Left cardiac atrium (tissue), 4 donors: ENCODE measurements around the gene TMEM94. TPM values are rescaled to one million over a fixed set of nuclear protein-coding genes. Genes with fewer than 3 reads are reported as not detected.
"Not testable (repeated sequence)": the region's sequence is repeated elsewhere in the genome, so short reads cannot be mapped to it uniquely, and the experiment has no call there.

Experiments
- ATAC-seq, 2 donors: fragments of 200-7000 bp; cut with Tn5 transposase; one replicate each; pipeline ENCODE4 v1.9.1; 2020; ENCODE audit warnings: mild to moderate bottlenecking in 2 of 2, moderate library complexity in 2 of 2
- DNase-seq: peaks from one replicate; pipeline ENCODE4 v3.0.0-alpha.2; 2020
- intact Hi-C, 2 donors: fragments of 100-400 bp; cut with DNase I; formaldehyde crosslinking; loops; one replicate each; pipeline versions ENCODE4 v1.14.1 to v1.15.1; 2022 to 2023
- total RNA-seq, 2 donors: library from RNA; stranded (reverse); fragmentation: NEBNext Ultra II Directional; extraction: Animal tissue kit (Norgen Biotek cat#: 25700); gene quantifications; one replicate each; pipeline ENCODE4 v1.2.1, GENCODE V29; 2021
- donor health status: DM: no; HTN: yes; CAD: no.
- donor health status: DM: no; HTN: yes; CAD: no; lungs with severe emphysema.
- donor health status: DM: yes; HTN: yes; CAD: no.
- donor health status: Dilated cardiomyopathy.

The TMEM94 gene
- total RNA-seq, 2 donors from 2014 or later = 46.0 to 47.2 TPM

GRCh38 chr17:75471207-75471606 is 14.8 kb downstream of the TMEM94 start:
- ATAC-seq (no peak), DNase-seq (no peak)
- intact Hi-C loops = no loop called here

- DNase-seq (no peak), ATAC-seq (no peak)
- intact Hi-C loops = no loop called here
Observed at GRCh38 chr17:75472119-75472518, 15.7 kb downstream of the TMEM94 start.

DNA sequence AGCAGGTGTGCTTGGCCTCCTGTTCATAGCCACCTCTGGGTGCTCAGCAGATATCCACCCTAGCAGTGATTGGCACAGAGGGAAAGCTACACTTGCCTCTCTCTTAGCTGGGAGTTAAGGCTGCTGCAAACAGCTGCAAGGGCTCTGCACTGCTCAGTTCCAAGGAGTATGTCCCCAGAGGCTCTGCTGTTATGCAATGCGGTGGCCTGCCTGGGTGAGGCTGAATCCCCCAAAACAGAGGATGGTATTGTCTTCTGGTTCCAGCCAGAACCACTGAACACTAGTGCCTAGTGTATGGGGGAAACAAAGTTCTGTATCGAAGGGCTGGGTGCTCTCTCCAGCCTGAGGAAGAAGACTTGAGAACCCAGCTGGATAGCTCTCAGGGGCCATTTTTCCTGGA is 16.8 kb downstream of the TMEM94 start:
- intact Hi-C loops = no loop called here
- DNase-seq (no peak), ATAC-seq (peak; percentile 15 to 27)

- intact Hi-C loops = no loop called here
- ATAC-seq = no peak
Observed at GRCh38 chr17:75474736-75475135, 18.3 kb downstream of the TMEM94 start.

DNA sequence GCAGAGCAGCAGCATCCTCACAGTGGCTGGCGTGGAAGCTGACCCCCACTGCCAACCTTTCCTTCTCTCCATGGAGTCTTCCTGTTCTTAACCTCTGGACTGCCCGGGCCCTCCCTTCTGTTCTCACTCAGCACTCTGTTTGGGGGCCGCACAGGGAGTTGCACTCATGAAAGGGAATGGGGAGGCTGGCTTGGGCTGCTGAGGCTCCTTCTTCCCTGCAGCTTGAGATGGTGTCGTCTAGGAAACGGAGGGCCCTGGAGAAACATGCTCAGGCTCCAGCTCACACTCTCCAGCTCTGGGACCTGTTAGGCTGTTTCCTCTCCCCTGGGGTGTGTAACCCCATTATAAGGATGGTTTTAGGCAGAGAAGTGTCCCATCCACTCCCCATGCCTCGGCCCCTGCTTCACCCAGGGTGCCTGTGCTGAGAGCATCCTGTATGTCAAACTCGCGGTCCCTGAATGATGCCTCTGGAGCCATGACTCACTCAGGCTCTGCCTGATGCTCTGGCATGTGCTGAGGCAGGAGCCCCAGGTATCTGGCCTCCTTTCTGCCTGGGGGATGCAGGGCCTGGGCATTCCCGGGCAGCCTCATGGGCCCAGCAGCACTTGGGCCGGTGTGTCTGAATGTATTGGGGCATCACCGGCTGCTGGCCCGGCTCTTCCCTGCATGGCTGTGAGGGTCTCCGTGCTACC is 18.9 kb downstream of the TMEM94 start:
- intact Hi-C loops = no loop called here
- peak in 1 of 2 donors; percentile 2 for ATAC-seq

More at GRCh38 chr17:75474736-75475135, 18.3 kb downstream of the TMEM94 start:
- no peak for DNase-seq

GRCh38 chr17:75475851-75476250 is 19.4 kb downstream of the TMEM94 start:
- DNase-seq (peak; percentile 48), ATAC-seq (peak; percentile 75 to 84)
- intact Hi-C loops = no loop called here

More for the DNA sequence above, 18.9 kb downstream of the TMEM94 start:
- DNase-seq = no peak

GRCh38 chr17:75476271-75476671 is 19.8 kb downstream of the TMEM94 start:
- DNase-seq (no peak), ATAC-seq (peak; percentile 78 to 83)
- intact Hi-C loops = no loop called here

GRCh38 chr17:75476752-75477489 is 20.5 kb downstream of the TMEM94 start:
- intact Hi-C loops = no loop called here
- DNase-seq (no peak), ATAC-seq (peak in 1 of 2 donors; percentile 29)

GRCh38 chr17:75477490-75477862 is 21.0 kb downstream of the TMEM94 start:
- intact Hi-C loops, ATAC-seq, DNase-seq: not testable (repeated sequence)

DNA sequence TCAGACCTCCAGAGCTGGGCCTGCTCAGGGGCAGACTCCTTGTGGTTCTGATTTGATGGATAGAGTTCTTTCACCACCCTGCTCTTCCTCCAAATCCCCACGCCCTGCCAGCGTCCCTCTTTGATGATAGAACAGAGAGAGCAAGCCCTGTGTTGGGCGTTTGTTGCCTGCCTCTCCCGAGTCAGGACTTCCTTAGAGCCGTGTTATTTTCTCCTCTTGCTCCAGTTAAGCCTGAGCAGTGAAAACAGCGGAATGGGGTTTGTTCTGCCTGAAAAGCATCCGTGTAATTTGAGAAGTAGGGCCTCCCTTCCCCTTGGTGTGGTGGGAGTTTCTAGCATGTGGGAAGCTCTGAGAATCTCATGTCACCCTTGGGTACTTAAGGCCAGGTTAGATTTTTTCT is 22.1 kb downstream of the TMEM94 start:
- intact Hi-C loops = no loop called here

GRCh38 chr17:75480281-75480680 is 23.8 kb downstream of the TMEM94 start:
- ATAC-seq (no peak), DNase-seq (no peak)
- intact Hi-C loops = loop anchor here in 1 of 2 donors (10.0 kb wide), 1 partner anchor 45 kb away; no protein-coding TSS in a partner anchor

More for the DNA sequence above, 22.1 kb downstream of the TMEM94 start:
- no peak for DNase-seq
- no peak for ATAC-seq

- no peak for ATAC-seq
- intact Hi-C loops = loop anchor here in 1 of 2 donors (10.0 kb wide), 1 partner anchor 47 kb away; no protein-coding TSS in a partner anchor
- DNase-seq = peak; percentile 23
Observed at GRCh38 chr17:75481194-75482068, 25.0 kb downstream of the TMEM94 start.

DNA sequence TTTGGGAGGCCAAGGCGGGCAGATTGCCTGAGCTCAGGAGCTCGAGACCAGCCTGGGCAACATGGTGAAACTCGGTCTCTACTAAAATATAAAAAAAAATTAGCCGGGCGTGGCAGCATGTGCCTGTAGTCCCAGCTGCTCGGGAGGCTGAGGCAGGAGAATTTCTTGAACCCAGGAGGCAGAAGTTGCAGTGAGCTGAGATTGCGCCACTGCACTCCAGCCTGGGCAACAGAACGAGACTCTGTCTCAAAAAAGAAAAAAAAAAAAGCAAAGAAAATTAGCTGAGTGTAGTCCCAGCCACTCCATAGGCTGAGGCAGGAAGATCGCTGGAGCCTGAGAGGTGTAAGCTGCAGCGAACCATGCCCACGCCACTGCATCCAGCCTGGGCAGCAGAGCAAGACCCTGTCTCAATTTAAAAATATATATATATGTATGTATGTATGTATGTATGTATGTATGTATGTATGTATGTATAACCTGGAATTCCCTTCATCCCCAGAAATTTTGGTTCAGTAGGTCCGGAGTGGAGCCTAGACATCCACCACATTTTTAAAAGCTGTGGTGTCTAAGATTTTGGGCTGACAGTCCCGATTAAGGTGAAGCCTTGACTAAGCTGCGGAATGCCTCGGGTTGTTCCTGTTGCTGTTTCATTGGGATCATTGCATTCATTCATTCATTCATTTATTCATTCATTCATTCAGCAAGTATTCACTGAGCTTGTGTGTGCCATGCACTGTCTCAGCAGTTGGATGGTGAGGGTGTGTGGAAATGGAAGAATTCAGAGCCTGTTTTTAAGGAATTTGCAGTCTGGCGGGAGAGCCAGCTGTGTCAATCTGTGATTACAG is 25.9 kb downstream of the TMEM94 start:
- DNase-seq = peak; percentile 9
- intact Hi-C loops = loop anchor here in 1 of 2 donors (10.0 kb wide), 1 partner anchor 48 kb away; no protein-coding TSS in a partner anchor
- ATAC-seq = no peak

GRCh38 chr17:75485688-75486087 is 29.3 kb downstream of the TMEM94 start:
- DNase-seq = peak; percentile 40
- intact Hi-C loops = loop anchor here in 1 of 2 donors (10.0 kb wide), 1 partner anchor 51 kb away; no protein-coding TSS in a partner anchor

DNA sequence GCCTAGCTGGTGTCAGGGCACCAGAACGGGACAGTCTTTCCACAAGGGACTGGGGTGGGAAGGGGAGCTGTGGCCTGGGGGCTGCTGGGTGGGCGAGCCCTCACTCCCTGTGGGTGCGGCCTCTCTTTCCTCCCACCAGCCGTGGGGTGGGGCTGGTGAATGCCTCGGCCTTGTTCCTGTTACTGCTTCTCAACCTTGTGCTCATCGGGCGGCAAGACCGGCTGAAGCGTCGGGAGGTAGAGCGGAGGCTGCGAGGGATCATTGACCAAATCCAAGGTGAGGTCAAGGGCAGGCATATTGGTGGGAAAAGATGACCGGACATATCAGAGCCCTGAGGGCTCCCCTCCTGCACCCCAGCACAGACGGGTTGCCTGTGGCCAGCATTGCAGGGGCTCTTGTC is 29.7 kb downstream of the TMEM94 start:
- no peak for ATAC-seq
- intact Hi-C loops = loop anchor here in 1 of 2 donors (10.0 kb wide), 1 partner anchor 51 kb away; no protein-coding TSS in a partner anchor
- DNase-seq = peak; percentile 20

More at GRCh38 chr17:75485688-75486087, 29.3 kb downstream of the TMEM94 start:
- ATAC-seq = peak in 1 of 2 donors; percentile 4

DNA sequence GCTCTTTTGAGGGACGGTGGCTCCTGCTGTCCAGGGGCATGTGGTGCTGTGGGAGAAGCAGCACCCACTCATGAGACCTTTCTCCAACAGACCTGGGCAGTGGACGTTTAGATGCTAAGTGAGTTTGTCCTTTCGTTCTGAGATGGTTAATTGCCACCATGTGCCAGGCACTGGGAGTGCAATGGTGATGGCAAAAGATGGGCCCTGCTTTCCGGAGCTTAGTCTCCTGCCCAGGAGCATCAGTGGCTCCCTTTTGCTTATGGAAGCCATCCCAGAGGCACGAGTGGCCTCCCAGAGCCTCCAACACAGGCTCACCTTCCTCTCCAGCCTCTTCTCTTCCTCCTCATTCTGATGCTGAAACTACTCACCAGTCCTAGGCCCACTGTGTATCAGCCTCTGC is 30.5 kb downstream of the TMEM94 start:
- ATAC-seq (no peak), DNase-seq (peak; percentile 12)
- intact Hi-C loops = loop anchor here in 1 of 2 donors (10.0 kb wide), 1 partner anchor 52 kb away; no protein-coding TSS in a partner anchor

DNA sequence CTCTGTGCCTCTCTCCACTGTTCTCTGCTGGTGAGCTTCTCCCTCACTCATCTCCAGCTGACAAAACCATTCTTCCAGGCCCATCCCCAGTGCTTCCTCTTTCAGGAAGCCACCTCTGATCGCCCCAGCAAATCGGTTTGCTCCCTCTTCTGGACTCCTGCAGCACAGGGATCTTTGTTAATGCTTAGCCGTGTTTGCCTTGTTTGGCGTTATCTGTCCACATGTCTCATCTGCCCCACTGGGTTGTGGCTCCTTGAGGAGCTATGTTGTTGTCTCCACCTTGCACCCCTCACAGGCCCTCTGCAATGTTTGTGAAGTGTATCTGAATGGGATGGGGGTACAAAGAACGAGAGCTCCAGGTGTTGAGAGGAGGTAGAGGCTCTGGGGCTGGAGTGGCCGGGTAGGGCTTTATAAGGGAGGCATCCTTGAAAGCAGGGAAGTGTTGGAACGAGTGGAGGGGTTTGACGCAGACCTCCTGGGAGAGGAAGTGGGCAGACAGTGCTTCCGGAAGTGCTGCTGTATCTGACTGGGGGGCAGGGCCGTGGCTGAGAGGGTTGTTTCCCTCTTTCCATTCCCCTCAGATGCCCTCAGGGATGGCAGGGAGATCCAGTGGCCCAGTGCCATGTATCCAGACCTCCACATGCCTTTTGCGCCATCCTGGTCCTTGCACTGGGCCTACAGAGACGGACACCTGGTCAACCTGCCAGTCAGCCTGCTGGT is 31.1 kb downstream of the TMEM94 start:
- ATAC-seq (peak; percentile 40 to 46), DNase-seq (no peak)
- intact Hi-C loops = loop anchor here in 1 of 2 donors (10.0 kb wide), 1 partner anchor 53 kb away; no protein-coding TSS in a partner anchor
